22Rv1 (cell line): Measurements from ENCODE around the gene CDA.

ENCODE experiments used
- CTCF ChIP-seq: fragments of 450-650 bp; IDR thresholded peaks from 2 replicates; pipeline ENCODE4 v1.5.1; 2017; ENCODE audit warnings: mild to moderate bottlenecking
- ZFX ChIP-seq: fragments of 450-650 bp; IDR thresholded peaks from 2 replicates; pipeline ENCODE4 v1.6.1; 2017; ENCODE audit warnings: antibody characterized with exemption, borderline replicate concordance

GRCh38 chr1:20597650-20598049 is 8.8 kb downstream of the CDA start:
- TF ChIP-seq ZFX (no peak), CTCF (no peak)
